Activated gamma-delta T cell (primary cell): Measurements from ENCODE around the gene ASIC3.
"Not testable (repeated sequence)": the region's sequence is repeated elsewhere in the genome, so short reads cannot be mapped to it uniquely, and the experiment has no call there.

Experiments used
- DNase-seq: peaks from one replicate; lab custom pipeline; 2025; lab: John Stamatoyannopoulos, UW

Gene ASIC3

DNA sequence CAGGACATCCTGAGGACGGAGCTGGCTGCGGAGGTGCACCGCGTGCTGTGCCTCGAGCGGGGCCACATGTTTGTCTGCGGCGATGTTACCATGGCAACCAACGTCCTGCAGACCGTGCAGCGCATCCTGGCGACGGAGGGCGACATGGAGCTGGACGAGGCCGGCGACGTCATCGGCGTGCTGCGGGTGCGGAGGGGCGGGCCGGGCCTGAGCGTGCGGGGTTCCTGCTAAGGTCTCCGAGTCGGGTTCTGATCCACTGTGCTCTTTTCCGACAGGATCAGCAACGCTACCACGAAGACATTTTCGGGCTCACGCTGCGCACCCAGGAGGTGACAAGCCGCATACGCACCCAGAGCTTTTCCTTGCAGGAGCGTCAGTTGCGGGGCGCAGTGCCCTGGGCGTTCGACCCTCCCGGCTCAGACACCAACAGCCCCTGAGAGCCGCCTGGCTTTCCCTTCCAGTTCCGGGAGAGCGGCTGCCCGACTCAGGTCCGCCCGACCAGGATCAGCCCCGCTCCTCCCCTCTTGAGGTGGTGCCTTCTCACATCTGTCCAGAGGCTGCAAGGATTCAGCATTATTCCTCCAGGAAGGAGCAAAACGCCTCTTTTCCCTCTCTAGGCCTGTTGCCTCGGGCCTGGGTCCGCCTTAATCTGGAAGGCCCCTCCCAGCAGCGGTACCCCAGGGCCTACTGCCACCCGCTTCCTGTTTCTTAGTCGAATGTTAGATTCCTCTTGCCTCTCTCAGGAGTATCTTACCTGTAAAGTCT lies 34.4 kb upstream of the ASIC3 start:
- peak; percentile 89 for DNase-seq

DNA sequence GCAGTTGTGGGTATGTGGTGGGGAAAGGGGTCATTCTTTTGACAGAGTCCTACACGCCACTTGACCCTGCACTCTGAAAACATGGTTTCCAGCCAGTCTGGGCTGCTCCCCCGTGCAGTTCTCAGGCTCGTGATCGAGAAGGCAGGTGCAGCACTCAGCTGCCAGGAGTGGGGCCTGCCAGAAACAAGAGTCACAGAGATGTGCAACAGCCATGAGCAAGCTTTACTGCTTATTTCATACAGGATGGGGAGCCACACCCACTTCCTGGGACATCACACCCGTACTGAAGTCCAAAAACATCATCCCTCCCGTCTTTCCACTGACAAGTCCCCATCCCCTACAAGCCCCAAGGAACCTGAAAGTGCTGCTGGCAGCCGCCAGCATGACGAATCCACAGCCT lies 33.4 kb upstream of the ASIC3 start:
- DNase-seq = no peak

DNA sequence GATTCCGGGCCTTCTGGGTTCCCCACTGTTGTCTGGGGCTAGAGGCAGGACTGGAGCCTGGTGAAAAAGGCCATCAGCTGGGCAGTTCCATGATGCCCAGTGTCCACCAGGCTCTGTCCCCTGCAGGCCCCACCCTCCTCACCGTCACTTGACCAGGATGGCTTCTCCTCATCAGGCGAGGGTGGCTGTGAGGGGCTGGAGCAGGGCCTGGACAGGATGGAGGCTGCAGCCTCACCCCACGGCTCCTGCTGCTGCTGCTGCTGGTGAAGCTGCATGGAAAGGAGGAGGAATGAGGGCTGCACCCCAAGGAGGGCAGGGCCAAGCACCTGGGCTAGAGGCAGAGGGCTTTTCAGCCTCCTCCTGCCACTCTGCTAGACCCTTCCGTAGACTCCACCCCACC lies 32.4 kb upstream of the ASIC3 start:
- no peak for DNase-seq

GRCh38 chr7:151016505-151016904 lies 31.8 kb upstream of the ASIC3 start:
- no peak for DNase-seq

DNA sequence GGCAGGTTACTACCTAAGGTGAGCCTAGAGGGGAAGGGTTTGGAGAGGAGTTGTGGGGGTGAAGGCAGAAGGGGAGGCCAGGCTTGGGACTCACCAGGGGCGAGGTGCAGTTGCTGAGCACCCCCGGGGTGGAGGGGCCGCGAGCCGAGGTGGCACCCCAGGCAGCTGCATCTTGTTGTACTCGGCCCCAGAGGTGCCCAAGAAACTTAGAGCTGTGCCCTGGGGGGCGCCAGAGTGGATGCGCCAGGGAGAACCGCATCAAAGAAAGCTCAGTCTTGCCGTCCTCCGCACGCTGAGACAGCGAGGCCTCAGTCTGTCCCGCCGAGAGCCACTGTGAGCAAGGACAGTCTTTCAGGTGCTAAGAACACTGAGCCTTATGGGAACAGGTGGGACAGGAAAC lies 31.4 kb upstream of the ASIC3 start:
- DNase-seq = no peak

DNA sequence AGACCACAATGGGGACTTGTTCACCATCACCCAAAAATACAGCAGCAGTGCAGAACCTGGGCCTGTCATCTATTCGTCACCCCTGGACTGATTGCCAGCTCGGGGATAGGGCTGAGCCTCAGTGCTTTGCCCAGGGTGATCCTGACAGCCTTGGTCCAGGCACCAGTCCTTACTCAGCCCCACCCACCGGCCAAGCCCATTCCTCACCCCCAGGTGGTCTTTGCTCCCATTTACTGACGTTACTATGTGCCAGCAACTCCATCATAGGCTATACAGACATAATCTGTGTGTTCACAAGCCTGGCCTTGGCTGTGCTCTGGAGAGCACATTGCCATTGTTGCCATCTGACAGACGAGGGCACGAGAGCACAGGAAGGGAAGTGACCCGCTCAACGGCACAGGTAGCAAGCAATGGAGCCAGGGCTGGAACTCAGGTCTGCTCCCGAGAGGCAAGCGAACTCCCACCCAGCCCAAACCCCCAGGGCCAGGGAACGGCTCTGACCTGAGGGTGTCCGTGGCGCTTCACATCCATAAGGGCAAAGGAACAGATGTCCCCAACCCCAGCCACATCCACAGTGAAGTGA lies 30.9 kb upstream of the ASIC3 start:
- no peak for DNase-seq

GRCh38 chr7:151017953-151018420 lies 30.3 kb upstream of the ASIC3 start:
- DNase-seq = peak; percentile 55

GRCh38 chr7:151018421-151019129 lies 29.8 kb upstream of the ASIC3 start:
- peak; percentile 42 for DNase-seq

DNA sequence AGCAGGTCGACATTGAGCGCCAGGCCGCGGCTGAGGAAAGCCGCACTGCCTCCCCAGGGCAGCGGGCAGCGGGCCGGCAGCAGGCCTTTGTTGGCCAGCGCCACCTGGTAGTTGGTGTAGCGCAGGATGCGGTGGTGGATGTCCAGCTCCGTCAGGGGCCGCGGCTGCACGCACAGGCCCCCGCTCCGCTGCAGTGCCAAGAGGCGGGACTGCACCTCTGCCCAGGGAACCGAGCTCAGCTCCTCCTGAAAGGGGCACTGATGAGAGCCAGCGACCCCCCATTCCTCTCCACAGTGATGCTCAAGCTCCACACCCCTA lies 29.2 kb upstream of the ASIC3 start:
- DNase-seq = no peak

GRCh38 chr7:151020231-151020630 lies 28.1 kb upstream of the ASIC3 start:
- DNase-seq = no peak

DNA sequence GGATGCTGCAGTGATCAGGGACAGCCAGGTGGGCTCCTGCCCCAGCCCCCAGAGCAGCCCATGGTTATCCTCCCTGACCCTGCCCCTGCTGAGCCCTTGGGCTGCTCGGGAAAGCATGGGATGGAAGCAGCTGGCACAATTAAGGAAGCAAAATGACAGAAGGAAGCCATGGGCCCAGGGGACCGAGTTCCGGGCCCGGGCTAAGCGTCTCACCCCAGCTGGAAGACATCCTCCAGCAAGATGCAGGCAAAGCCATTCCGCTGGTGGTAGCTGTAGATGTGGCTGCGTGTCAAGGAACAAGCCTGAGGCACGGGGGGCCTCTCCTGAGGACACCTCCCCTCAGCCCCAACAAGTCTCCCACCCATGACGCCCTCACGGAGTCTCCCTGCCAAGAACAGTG lies 25.1 kb upstream of the ASIC3 start:
- no peak for DNase-seq

DNA sequence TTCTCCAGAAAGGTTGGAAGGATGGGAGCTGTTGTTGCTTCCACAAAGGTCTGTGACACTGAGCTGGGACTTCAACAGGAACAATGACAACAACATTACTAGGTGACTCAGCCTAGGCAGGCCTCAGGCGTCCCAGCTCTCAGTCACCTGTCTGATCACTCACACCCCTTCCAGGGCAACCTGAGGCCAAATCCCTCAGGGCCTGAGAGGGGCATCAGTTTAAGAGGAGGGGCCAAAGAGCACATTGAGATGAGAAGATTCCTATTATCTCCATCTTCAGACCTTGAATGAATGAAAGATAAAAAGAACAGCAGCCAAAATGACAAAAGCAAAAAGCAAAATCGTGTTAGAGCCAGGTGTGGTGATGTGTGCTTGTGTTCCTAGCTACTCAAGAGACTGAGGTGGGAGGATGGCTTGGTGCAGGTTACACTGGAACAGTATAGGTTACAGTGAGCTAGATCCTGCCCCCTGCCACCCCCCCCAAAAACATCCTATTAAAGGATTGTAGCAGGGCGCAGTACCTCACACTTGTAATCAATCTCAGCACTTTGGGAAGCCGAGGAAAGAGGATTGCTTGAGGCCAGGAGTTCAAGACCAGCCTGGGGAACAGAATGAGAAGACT lies 23.8 kb upstream of the ASIC3 start, which contains the start of gene ATG9B:
Gene ATG9B (minus strand): TSS at position 60 of the 622 bp plus-strand sequence. CDS start 71 bp downstream, outside the sequence.
- DNase-seq = no peak

DNA sequence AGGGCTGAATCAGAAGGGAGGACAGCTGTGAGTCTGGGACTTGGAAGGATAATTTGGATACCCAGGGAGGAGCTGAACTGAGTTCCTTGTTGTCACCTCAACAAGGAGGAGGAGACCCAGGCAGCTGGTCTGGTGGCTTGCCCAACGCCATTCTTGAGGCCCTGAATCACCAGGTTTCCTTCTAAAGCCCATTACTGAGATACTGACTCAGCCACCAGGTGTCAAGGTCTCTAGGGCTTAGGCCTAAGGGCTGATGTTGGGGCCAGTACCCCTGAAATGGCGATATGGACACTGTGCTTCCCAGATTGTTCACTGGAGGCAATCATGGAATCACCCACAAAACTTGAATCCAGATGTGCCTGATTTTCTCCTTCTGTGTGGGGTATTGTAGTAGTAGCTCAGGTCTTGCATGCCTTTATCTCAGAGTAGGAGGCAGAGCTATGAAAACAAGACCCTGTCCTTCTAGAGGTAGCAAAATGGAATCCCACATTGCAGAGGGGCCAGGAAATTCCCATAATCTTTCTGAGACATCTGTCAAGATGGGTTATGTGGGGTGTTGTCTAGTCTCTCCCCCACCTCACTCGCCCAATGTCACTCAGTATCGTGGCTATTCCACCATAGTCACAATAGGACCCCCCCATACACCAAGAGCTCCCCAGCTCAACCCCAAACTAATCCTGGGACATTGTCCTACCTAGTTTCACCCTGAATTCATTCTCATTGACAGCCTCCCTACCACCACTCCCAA lies 22.2 kb upstream of the ASIC3 start:
- no peak for DNase-seq

DNA sequence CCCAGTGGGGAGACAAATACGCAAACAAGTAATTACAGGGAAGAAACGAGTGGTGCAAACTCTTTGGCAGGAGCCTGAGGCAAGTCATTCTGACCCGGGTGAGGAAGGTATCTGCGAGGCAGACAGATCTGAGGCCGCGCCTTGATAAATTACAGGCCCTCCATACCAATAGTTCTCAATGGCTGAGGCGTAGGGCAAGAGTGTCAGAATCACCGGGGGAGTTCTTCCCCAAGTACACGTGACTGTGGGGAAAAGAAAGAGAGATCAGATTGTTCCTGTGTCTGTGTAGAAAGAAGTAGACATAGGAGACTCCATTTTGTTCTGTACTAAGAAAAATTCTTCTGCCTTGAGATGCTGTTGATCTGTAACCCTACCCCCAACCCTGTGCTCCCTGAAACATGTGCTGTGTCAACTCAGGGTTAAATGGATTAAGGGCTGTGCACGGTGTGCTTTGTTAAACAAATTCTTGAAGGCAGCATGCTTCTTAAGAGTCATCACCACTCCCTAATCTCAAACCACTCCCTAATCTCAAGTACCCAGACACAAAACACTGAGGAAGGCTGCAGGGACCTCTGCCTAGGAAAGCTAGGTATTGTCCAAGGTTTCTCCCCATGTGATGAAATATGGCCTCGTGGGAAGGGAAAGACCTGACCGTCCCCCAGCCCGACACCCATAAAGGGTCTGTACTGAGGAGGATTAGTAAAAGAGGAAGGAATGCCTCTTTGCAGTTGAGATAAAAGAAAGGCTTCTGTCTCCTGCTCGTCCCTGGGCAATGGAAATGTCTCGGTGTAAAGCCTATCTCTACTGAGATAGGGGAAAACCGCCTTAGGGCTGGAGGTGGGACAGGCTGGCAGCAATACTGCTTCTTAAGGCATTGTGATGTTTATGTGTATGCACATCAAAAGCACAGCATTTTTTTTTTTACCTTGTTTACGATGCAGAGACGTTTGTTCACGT lies 21.3 kb upstream of the ASIC3 start:
- not testable (repeated sequence) for DNase-seq

- DNase-seq = not testable (repeated sequence)
Observed at GRCh38 chr7:151027728-151028130, 20.6 kb upstream of the ASIC3 start.

DNA sequence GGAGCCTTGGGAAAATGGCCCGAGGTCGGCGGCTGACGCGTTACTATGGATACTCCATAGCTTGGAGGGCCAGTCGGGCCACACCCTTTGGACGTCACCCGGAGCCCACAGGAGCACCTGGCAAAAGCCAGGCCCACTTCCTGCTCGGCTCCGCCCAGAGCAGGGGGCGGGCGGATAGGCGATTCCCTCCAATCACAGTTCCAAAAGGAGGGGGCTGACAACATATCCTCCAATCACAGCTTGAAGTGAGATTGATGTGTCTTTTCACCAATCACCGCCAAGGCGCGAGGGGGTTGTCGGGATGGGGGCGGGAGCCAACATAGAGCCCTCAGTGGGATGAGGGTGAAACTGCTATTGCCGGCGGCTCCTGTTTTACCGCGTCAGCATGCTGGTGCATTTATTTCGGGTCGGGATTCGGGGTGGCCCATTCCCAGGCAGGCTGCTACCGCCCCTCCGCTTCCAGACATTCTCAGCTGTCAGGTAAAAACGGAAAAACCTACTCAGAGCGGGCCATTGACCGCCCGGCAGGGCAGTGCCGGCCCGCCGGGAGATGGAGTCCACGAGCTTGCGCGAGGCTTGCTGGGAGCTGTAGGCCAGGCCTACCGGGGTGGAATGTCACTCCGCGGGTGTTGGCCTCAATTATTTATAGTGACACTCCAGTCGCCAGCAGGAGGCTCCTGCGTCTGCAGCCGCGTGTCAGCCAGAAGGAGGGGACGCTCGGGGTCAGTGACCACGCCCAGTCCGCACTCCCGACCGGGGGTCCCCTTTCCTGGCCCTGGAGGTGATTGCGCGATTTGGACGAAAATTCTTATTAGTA lies 20.0 kb upstream of the ASIC3 start, which contains the start of gene ABCB8:
Gene ABCB8 (plus strand): TSS at position 320 of the 817 bp plus-strand sequence. CDS start 66 bp downstream, at position 386.
- DNase-seq = peak; percentile 70

GRCh38 chr7:151028948-151029501 lies 19.3 kb upstream of the ASIC3 start:
- DNase-seq = no peak

- no peak for DNase-seq
Observed at GRCh38 chr7:151031011-151031410, 17.3 kb upstream of the ASIC3 start.
